Spleen (tissue), 11 donors: ENCODE results near the gene AGO3. TPM values are rescaled to one million over a fixed set of nuclear protein-coding genes. Genes with fewer than 3 reads are reported as not detected.

Experiments
- DNase-seq: peaks from one replicate; pipeline ENCODE4 v3.0.0-alpha.2; 2020
- H3K27ac ChIP-seq, 8 donors: fragments of 200-600 bp; sonication (generic) in 7 of 8; 1 replicate in 4 of 8; 2 replicates in 4 of 8; pipeline versions ENCODE4 v1.5.0 to v1.8.0; 2016 to 2021; ENCODE audit warnings: inconsistent platforms in 4 of 8, mild to moderate bottlenecking in 4 of 8, moderate library complexity in 1 of 8
- H3K27me3 ChIP-seq, 7 donors: fragments of 200-600 bp; sonication (generic) in 6 of 7; replicated peaks in 1 of 7; 1 replicate in 4 of 7; 2 replicates in 3 of 7; pipeline versions ENCODE4 v1.5.0 to v1.8.0; 2016 to 2021; ENCODE audit warnings: inconsistent platforms in 3 of 7, mild to moderate bottlenecking in 1 of 7
- H3K36me3 ChIP-seq, 6 donors: fragments of 200-600 bp; sonication (generic) in 5 of 6; 1 replicate in 4 of 6; 2 replicates in 2 of 6; pipeline versions ENCODE4 v1.5.0 to v1.8.0; 2016 to 2021; ENCODE audit warnings: inconsistent platforms in 2 of 6
- H3K4me1 ChIP-seq, 6 donors: fragments of 200-600 bp; sonication (generic) in 5 of 6; 1 replicate in 3 of 6; 2 replicates in 3 of 6; pipeline versions ENCODE4 v1.5.0 to v1.8.0; 2016 to 2021; ENCODE audit warnings: inconsistent platforms in 3 of 6
- H3K4me3 ChIP-seq, 8 donors: fragments of 200-600 bp; sonication (generic) in 7 of 8; 1 replicate in 4 of 8; 2 replicates in 4 of 8; pipeline versions ENCODE4 v1.5.0 to v1.8.0; 2016 to 2021; ENCODE audit warnings: inconsistent platforms in 4 of 8, mild to moderate bottlenecking in 4 of 8, moderate library complexity in 2 of 8
- H3K9me3 ChIP-seq, 8 donors: fragments of 200-600 bp; sonication (generic) in 7 of 8; 1 replicate in 4 of 8; 2 replicates in 4 of 8; pipeline versions ENCODE4 v1.5.0 to v1.8.0; 2016 to 2021; ENCODE audit warnings: inconsistent platforms in 4 of 8
- POLR2A ChIP-seq, 3 donors: fragments of 450-650 bp; IDR thresholded peaks; one replicate each; pipeline ENCODE4 v1.5.1; 2017; ENCODE audit warnings: antibody characterized with exemption in 3 of 3, mild to moderate bottlenecking in 1 of 3
- POLR2AphosphoS5 ChIP-seq, 3 donors: sonication (generic); formaldehyde crosslinking; IDR thresholded peaks; one replicate each; pipeline ENCODE4 v1.5.1; 2017; ENCODE audit warnings: antibody characterized with exemption in 3 of 3
- WGBS, 5 donors: extraction: QIAGEN DNeasy Blood & Tissue Kit in 3 of 5; methylation state at CpG; one replicate each; pipeline versions ENCODE4 v1.1.5 to v1.1.7; 2013 to 2018; 5-methylcytosine and 5-hydroxymethylcytosine counted together
- intact Hi-C: fragments of 100-400 bp; cut with DNase I; formaldehyde crosslinking; loops from one replicate; pipeline ENCODE4 v1.15.0; 2023; ENCODE audit warnings: low total_unique reads
- polyA plus RNA-seq, 3 donors: library from polyadenylated mRNA; stranded (reverse); fragments of 200-250 nt; gene quantifications; one replicate each; pipeline ENCODE4 v1.2.1, GENCODE V29; 2013
- total RNA-seq, 7 donors: library from RNA; depleted of rRNA in 3 of 7; stranded (reverse); fragments of >200 nt in 3 of 7; fragmentation: NEBNext Ultra II Directional in 4 of 7; extraction: Animal tissue kit (Norgen Biotek cat#: 25700) in 4 of 7; gene quantifications; one replicate each; pipeline versions ENCODE4 v1.1.0 to v1.2.1, GENCODE V29; 2016 to 2021
- TF ChIP-seq, protein P1 (sequence below), 11 experiments: fragments of 200-600 bp in 7 of 11; fragments of 450-650 bp in 4 of 11; sonication (generic) in 4 of 11; IDR thresholded peaks in 8 of 11; conservative IDR thresholded peaks in 3 of 11; 1 replicate in 7 of 11; 2 replicates in 4 of 11; pipeline versions ENCODE4 v1.4.0 to v1.8.0; 2016 to 2021; ENCODE audit warnings: antibody characterized with exemption in 11 of 11, inconsistent platforms in 4 of 11, mild to moderate bottlenecking in 1 of 11
- donor health status: healthy with polysubstance abuse.
- donor health status: DM: no; HTN: no; CAD: no; lungs with moderate emphysema.
- donor health status: DM: no; HTN: no; CAD: no.
- donor health status: Bipolar disorder and iron deficiency.
- donor health status: healthy.
- donor health status: DM: no; HTN: no; CAD: no.
- donor health status: DM: yes; HTN: yes; CAD: no.

AGO3 gene
- total and polyA plus RNA-seq, 10 donors, result 1.5 to 41.1 (median 25.0) TPM

DNA sequence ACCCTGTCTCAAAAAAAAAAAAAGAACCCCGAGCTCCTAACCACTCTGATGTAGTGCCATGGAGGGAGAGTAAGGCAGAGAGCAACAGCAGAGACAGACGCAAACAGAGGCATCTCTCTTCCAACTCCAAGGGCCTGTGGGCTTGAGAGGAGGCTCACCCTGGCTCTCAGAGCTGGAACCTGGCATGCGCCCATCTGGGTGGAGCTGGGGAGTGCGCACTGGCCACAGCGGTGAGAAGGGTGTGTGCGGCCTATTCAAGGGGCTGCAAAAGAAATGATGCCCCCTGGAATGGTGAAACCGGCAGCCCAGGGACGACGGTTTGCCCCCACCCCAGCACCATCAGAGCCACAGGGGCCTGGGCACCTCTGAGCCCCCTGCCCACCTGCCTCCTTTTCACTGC is 176.5 kb downstream of the AGO3 start:
- TF ChIP-seq, protein P1, sequence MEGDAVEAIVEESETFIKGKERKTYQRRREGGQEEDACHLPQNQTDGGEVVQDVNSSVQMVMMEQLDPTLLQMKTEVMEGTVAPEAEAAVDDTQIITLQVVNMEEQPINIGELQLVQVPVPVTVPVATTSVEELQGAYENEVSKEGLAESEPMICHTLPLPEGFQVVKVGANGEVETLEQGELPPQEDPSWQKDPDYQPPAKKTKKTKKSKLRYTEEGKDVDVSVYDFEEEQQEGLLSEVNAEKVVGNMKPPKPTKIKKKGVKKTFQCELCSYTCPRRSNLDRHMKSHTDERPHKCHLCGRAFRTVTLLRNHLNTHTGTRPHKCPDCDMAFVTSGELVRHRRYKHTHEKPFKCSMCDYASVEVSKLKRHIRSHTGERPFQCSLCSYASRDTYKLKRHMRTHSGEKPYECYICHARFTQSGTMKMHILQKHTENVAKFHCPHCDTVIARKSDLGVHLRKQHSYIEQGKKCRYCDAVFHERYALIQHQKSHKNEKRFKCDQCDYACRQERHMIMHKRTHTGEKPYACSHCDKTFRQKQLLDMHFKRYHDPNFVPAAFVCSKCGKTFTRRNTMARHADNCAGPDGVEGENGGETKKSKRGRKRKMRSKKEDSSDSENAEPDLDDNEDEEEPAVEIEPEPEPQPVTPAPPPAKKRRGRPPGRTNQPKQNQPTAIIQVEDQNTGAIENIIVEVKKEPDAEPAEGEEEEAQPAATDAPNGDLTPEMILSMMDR (IDR thresholded peaks at IDR 0.05 in 8 of 11, conservative IDR thresholded peaks at IDR 0.05 in 3 of 11), result no peak
- TF ChIP-seq POLR2AphosphoS5 (IDR thresholded peaks at IDR 0.05), result no peak
- no peak for TF ChIP-seq POLR2A (IDR thresholded peaks at IDR 0.05)
- Histone ChIP-seq H3K4me3 (no peak overlapping the region), H3K9me3 (no peaks in the 10 kb centered on the region), H3K4me1 (peaks cover 0 to 18% (median 3%) of the 10 kb centered on the region in 6 donors), H3K27me3 (no peaks in the 10 kb centered on the region), H3K27ac (no peak overlapping the region), H3K36me3 (no peaks in the 10 kb centered on the region)
- WGBS, 5 donors, result 85 to 92% (median 89%) methylated on average over 9 of the region's 9 CpGs
- DNase-seq, result no peak
- intact Hi-C loops, result no loop called here

DNA sequence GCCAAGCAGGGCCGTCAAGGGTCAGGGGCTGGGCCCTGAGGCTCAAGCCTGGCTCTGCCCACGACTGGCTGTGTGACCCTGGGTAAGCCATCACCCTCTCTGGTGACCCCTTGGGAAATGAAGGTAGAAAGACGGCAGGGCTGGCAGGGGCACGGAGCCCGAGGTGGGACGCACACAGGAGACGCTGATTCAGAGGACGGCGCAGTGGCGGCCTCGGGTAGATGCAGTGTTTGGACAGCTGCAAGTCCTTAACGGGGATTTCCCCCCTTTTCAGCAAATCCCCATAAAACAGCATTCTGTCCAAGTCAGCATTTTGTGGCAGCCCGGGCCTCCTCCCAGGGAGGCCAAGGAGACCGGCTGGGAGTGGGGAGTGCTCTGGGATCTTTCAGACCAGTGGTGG is 177.4 kb downstream of the AGO3 start:
- Histone ChIP-seq H3K9me3 (no peaks in the 10 kb centered on the region), H3K27me3 (no peaks in the 10 kb centered on the region), H3K4me1 (peaks cover 0 to 18% (median 3%) of the 10 kb centered on the region in 6 donors), H3K4me3 (no peak overlapping the region), H3K36me3 (no peaks in the 10 kb centered on the region), H3K27ac (no peak overlapping the region)
- 82 to 95% (median 86%) methylated on average over 12 to 14 of the region's 14 CpGs for WGBS, 5 donors
- no peak for DNase-seq
- TF ChIP-seq POLR2A (IDR thresholded peaks at IDR 0.05) (no peak), POLR2AphosphoS5 (IDR thresholded peaks at IDR 0.05) (no peak)
- TF ChIP-seq, protein P1 (IDR thresholded peaks at IDR 0.05 in 8 of 11, conservative IDR thresholded peaks at IDR 0.05 in 3 of 11), result no peak
- intact Hi-C loops, result no loop called here

DNA sequence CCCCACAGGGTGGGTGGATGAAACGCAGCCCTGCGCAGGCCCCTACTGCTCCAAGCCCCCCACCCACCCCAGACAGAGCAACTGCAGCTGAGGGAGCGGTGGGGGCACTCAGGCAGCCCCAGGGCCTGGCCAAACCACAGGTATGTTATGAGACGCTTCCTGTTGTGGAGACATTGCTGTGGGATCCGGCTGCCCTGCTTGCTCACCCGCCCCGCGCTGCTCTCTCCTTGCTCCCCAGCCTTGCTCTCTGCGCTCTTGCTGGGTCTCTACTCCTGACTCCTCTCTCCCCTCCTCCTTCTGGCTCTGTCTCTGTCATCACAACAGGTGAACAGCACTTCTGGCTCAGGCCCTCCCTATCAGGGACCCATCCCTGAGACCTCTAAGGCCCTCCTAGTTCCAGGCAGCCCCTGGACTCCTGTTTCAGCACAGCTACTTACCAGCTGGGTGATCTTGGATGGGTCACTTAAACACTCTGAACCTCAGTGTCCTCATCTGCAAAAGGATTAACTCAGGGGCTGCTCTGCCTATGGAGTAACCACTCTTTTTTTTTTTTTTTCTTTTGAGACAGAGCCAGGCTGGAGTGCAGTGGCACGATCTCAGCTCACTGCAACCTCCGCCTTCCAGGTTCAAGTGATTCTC is 178.3 kb downstream of the AGO3 start:
- 48 to 63% (median 51%) methylated on average over 7 to 11 of the region's 11 CpGs for WGBS, 5 donors
- peaks cover 0 to 18% (median 3%) of the 10 kb centered on the region in 6 donors for H3K4me1 ChIP-seq
- H3K27ac ChIP-seq, result peak overlapping the region in 1 of 8 donors; percentile 21
- intact Hi-C loops, result no loop called here
- H3K4me3 ChIP-seq, result no peak overlapping the region
- H3K9me3 ChIP-seq, result no peaks in the 10 kb centered on the region
- TF ChIP-seq, protein P1 (IDR thresholded peaks at IDR 0.05 in 8 of 11, conservative IDR thresholded peaks at IDR 0.05 in 3 of 11), result no peak
- TF ChIP-seq POLR2AphosphoS5 (IDR thresholded peaks at IDR 0.05) (no peak), POLR2A (IDR thresholded peaks at IDR 0.05) (no peak)
- no peak for DNase-seq
- no peaks in the 10 kb centered on the region for H3K27me3 ChIP-seq
- H3K36me3 ChIP-seq, result no peaks in the 10 kb centered on the region

DNA sequence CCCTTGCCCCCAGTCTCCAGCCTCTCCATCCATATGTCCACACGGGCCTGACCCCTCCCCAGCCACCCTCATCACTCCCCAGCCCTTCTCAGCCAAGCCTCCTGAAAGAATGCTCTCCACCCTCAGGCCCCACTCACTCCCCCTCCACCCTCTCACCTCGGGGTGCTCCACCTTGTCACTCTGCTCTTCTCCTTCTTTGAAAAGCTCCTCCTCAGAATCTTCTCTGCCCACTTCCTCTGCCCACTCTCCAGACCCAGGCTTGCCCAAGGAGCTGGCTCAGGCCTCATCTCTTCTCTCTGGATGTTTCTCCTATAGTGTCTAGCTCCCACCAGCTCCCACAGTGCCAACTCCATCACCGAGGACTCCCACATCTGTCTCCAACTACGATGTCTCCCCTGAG is 180.2 kb downstream of the AGO3 start:
- no peaks in the 10 kb centered on the region for H3K27me3 ChIP-seq
- H3K4me1 ChIP-seq, result peaks cover 0 to 30% (median 7%) of the 10 kb centered on the region in 6 donors
- H3K4me3 ChIP-seq, result no peak overlapping the region
- H3K36me3 ChIP-seq, result no peaks in the 10 kb centered on the region
- no peak for DNase-seq
- TF ChIP-seq, protein P1 (IDR thresholded peaks at IDR 0.05 in 8 of 11, conservative IDR thresholded peaks at IDR 0.05 in 3 of 11), result no peak
- TF ChIP-seq POLR2AphosphoS5 (IDR thresholded peaks at IDR 0.05), result no peak
- no peak for TF ChIP-seq POLR2A (IDR thresholded peaks at IDR 0.05)
- no peaks in the 10 kb centered on the region for H3K9me3 ChIP-seq
- intact Hi-C loops, result no loop called here
- WGBS, 5 donors, result 61 to 81% (median 73%) methylated on average over 4 of the region's 4 CpGs
- H3K27ac ChIP-seq, result no peak overlapping the region
